ENCODE data around the gene GNG13.
"Not testable (repeated sequence)": the region's sequence is repeated elsewhere in the genome, so short reads cannot be mapped to it uniquely, and the experiment has no call there.

GNG13 gene

DNA sequence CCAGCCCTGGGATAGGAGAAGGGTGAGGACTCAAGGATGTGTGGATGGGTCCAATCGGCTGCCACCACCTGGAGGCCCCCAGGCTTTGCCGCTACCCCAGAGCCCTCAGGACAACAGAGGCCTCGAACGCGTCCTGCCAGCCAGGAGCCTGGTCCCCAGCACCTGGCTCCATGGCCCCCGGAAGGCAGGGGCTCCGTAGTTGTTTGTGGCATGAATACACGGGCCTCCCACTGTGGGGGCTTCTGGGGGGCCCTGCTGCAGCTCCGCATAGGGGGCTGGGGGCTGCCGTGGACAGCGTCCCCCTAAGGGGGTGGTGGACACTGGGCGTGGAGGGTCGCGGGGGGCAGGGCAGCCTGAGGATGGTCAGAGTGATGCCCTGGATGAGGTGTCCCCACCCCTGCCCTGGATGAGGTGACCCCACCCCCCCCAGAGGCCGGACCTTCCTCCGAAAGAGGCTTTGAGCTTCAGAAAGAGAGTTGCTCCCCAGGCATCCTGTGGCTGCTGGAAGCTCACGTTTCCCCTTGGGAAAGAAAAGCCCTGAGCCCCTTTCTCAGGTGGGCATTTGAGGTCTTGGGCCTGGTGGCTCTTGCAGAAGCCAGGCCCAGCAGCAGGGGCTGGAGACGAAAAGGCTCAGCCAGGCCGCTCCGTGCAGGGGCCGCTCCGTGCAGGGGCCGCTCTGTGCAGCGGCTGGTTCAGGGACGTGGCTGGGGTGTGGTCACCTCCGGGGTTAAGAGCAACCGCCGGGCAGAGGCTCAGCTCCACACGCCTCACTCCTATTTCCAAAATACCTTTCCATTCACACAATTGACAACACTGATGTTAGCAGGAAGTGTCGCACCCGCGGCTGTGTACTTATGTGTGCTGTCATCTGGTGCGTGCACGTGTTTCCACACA lies 40.3 kb upstream of the GNG13 start (continued):
- TF ChIP-seq ZNF23 (tag by site-specific recombination; IDR thresholded peaks at IDR 0.05; ENCODE audit: borderline replicate concordance) (no peak), SP7 (tag by site-specific recombination; IDR thresholded peaks at IDR 0.05) (no peak), ZNF248 (tag by site-specific recombination; IDR thresholded peaks at IDR 0.05) (no peak)

GRCh38 chr16:839643-840408 lies 39.3 kb upstream of the GNG13 start:
- TF ChIP-seq, protein P1, sequence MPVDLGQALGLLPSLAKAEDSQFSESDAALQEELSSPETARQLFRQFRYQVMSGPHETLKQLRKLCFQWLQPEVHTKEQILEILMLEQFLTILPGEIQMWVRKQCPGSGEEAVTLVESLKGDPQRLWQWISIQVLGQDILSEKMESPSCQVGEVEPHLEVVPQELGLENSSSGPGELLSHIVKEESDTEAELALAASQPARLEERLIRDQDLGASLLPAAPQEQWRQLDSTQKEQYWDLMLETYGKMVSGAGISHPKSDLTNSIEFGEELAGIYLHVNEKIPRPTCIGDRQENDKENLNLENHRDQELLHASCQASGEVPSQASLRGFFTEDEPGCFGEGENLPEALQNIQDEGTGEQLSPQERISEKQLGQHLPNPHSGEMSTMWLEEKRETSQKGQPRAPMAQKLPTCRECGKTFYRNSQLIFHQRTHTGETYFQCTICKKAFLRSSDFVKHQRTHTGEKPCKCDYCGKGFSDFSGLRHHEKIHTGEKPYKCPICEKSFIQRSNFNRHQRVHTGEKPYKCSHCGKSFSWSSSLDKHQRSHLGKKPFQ (tag by site-specific recombination; IDR thresholded peaks at IDR 0.05) = no peak
- no peak for TF ChIP-seq ZNF571 (tag by site-specific recombination; IDR thresholded peaks at IDR 0.05)
- TF ChIP-seq ZNF155 (tag by site-specific recombination; IDR thresholded peaks at IDR 0.05) = no peak
- TF ChIP-seq ZNF341 (tag by site-specific recombination; IDR thresholded peaks at IDR 0.05; ENCODE audit: low read depth) = no peak
- TF ChIP-seq, protein P2, sequence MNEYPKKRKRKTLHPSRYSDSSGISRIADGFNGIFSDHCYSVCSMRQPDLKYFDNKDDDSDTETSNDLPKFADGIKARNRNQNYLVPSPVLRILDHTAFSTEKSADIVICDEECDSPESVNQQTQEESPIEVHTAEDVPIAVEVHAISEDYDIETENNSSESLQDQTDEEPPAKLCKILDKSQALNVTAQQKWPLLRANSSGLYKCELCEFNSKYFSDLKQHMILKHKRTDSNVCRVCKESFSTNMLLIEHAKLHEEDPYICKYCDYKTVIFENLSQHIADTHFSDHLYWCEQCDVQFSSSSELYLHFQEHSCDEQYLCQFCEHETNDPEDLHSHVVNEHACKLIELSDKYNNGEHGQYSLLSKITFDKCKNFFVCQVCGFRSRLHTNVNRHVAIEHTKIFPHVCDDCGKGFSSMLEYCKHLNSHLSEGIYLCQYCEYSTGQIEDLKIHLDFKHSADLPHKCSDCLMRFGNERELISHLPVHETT (tag by site-specific recombination; IDR thresholded peaks at IDR 0.05) = no peak
- no peak for TF ChIP-seq SETDB1 (IDR thresholded peaks at IDR 0.05; ENCODE audit: insufficient read length, low read length)
- TF ChIP-seq TRIM28 (IDR thresholded peaks at IDR 0.05; ENCODE audit: borderline replicate concordance, low read length) = no peak
- TF ChIP-seq ZBTB1 (tag by site-specific recombination; IDR thresholded peaks at IDR 0.05) = no peak
- no peak for TF ChIP-seq ZNF274 (IDR thresholded peaks at IDR 0.05; ENCODE audit: low read length)
- TF ChIP-seq ZNF274 (tag by site-specific recombination; IDR thresholded peaks at IDR 0.05; ENCODE audit: borderline replicate concordance) = no peak
- TF ChIP-seq ZNF23 (tag by site-specific recombination; IDR thresholded peaks at IDR 0.05; ENCODE audit: borderline replicate concordance) = no peak
- no peak for TF ChIP-seq ZFP37 (tag by site-specific recombination; IDR thresholded peaks at IDR 0.05)
- Histone ChIP-seq H3K9me3 (ENCODE audit: control insufficient read depth, insufficient read depth, low read depth, low read length) (no peaks in the 10 kb centered on the region), H3K4me3 (ENCODE audit: low read depth, low read length) (no peak overlapping the region), H3K36me3 (ENCODE audit: control insufficient read depth in 2 of 2, insufficient read depth in 1 of 2, low read length in 2 of 2) (no peaks in the 10 kb centered on the region), H3K4me1 (ENCODE audit: control insufficient read depth, insufficient read depth, low read length) (no peaks in the 10 kb centered on the region), H3K27ac (ENCODE audit: extremely low read depth, low read depth, low read length) (no peak overlapping the region)
- CTCF ChIA-PET = no interaction called here
- POLR2A ChIA-PET = no interaction called here

- Histone ChIP-seq H3K9me3 (ENCODE audit: control insufficient read depth, insufficient read depth, low read depth, low read length) (no peaks in the 10 kb centered on the region), H3K27ac (ENCODE audit: extremely low read depth, low read depth, low read length) (no peak overlapping the region), H3K4me1 (ENCODE audit: control insufficient read depth, insufficient read depth, low read length) (no peaks in the 10 kb centered on the region), H3K36me3 (ENCODE audit: control insufficient read depth in 2 of 2, insufficient read depth in 1 of 2, low read length in 2 of 2) (no peaks in the 10 kb centered on the region), H3K4me3 (ENCODE audit: low read depth, low read length) (no peak overlapping the region)
- ChIA-PET POLR2A (no interaction called here), CTCF (no interaction called here)
- TF ChIP-seq ZNF169 (tag by site-specific recombination; IDR thresholded peaks at IDR 0.05) (no peak), SETDB1 (IDR thresholded peaks at IDR 0.05; ENCODE audit: insufficient read length, low read length) (no peak), ZNF324 (tag by site-specific recombination; IDR thresholded peaks at IDR 0.05) (no peak), ZNF488 (tag by site-specific recombination; IDR thresholded peaks at IDR 0.05) (no peak), ZNF16 (tag by site-specific recombination; IDR thresholded peaks at IDR 0.05; ENCODE audit: low read depth) (no peak), ZNF274 (IDR thresholded peaks at IDR 0.05; ENCODE audit: low read length) (no peak), ZNF274 (tag by site-specific recombination; IDR thresholded peaks at IDR 0.05; ENCODE audit: borderline replicate concordance) (no peak), ZNF221 (tag by site-specific recombination; IDR thresholded peaks at IDR 0.05; ENCODE audit: borderline replicate concordance) (no peak), KLF8 (tag by site-specific recombination; IDR thresholded peaks at IDR 0.05) (no peak), ZNF140 (tag by site-specific recombination; IDR thresholded peaks at IDR 0.05) (no peak), ZNF529 (tag by site-specific recombination; IDR thresholded peaks at IDR 0.05; ENCODE audit: insufficient replicate concordance) (no peak), GLI4 (tag by site-specific recombination; IDR thresholded peaks at IDR 0.05) (no peak)
- TF ChIP-seq, protein P3, sequence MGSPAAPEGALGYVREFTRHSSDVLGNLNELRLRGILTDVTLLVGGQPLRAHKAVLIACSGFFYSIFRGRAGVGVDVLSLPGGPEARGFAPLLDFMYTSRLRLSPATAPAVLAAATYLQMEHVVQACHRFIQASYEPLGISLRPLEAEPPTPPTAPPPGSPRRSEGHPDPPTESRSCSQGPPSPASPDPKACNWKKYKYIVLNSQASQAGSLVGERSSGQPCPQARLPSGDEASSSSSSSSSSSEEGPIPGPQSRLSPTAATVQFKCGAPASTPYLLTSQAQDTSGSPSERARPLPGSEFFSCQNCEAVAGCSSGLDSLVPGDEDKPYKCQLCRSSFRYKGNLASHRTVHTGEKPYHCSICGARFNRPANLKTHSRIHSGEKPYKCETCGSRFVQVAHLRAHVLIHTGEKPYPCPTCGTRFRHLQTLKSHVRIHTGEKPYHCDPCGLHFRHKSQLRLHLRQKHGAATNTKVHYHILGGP (tag by site-specific recombination; IDR thresholded peaks at IDR 0.05) = no peak
Observed at GRCh38 chr16:838741-839140, 38.2 kb upstream of the GNG13 start.

DNA sequence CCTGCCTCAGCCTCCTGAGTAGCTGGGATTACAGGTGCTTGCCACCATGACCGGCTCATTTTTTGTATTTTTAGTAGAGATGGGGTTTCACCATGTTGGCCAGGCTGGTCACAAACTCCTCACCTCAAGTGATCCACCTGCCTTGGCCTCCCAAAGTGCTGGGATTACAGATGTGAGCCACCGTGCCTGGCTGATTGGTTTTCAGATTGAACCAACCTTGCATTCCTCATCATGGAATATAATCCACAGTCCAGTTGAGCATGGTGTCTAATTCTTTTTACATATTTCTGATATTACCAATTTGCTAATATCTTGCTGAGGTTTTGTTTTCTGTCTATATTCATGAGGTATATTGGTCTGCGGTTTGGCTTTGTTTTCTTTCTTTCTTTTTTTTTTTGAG lies 36.3 kb upstream of the GNG13 start:
- H3K36me3 ChIP-seq (ENCODE audit: control insufficient read depth in 2 of 2, insufficient read depth in 1 of 2, low read length in 2 of 2); H3K4me3 ChIP-seq (ENCODE audit: low read depth, low read length); H3K9me3 ChIP-seq (ENCODE audit: control insufficient read depth, insufficient read depth, low read depth, low read length); CTCF ChIA-PET; H3K4me1 ChIP-seq (ENCODE audit: control insufficient read depth, insufficient read depth, low read length); H3K27ac ChIP-seq (ENCODE audit: extremely low read depth, low read depth, low read length); POLR2A ChIA-PET: not testable (repeated sequence)

All from HEK293 (cell line).